Spleen (tissue), 11 donors: Measurements from ENCODE around the gene SEPTIN2. TPM values are rescaled to one million over a fixed set of nuclear protein-coding genes. Genes with fewer than 3 reads are reported as not detected.
A peak's percentile ranks its signal among the peaks of the same experiment; 100 is the strongest.
"Not testable (repeated sequence)": the region's sequence is repeated elsewhere in the genome, so short reads cannot be mapped to it uniquely, and the experiment has no call there.

ENCODE experiments used
- DNase-seq: peaks from one replicate; pipeline ENCODE4 v3.0.0-alpha.2; 2020
- H3K27ac ChIP-seq, 8 donors: fragments of 200-600 bp; sonication (generic) in 7 of 8; 1 replicate in 4 of 8; 2 replicates in 4 of 8; pipeline versions ENCODE4 v1.5.0 to v1.8.0; 2016 to 2021; ENCODE audit warnings: inconsistent platforms in 4 of 8, mild to moderate bottlenecking in 4 of 8, moderate library complexity in 1 of 8
- H3K27me3 ChIP-seq, 7 donors: fragments of 200-600 bp; sonication (generic) in 6 of 7; replicated peaks in 1 of 7; 1 replicate in 4 of 7; 2 replicates in 3 of 7; pipeline versions ENCODE4 v1.5.0 to v1.8.0; 2016 to 2021; ENCODE audit warnings: inconsistent platforms in 3 of 7, mild to moderate bottlenecking in 1 of 7
- H3K36me3 ChIP-seq, 6 donors: fragments of 200-600 bp; sonication (generic) in 5 of 6; 1 replicate in 4 of 6; 2 replicates in 2 of 6; pipeline versions ENCODE4 v1.5.0 to v1.8.0; 2016 to 2021; ENCODE audit warnings: inconsistent platforms in 2 of 6
- H3K4me1 ChIP-seq, 6 donors: fragments of 200-600 bp; sonication (generic) in 5 of 6; 1 replicate in 3 of 6; 2 replicates in 3 of 6; pipeline versions ENCODE4 v1.5.0 to v1.8.0; 2016 to 2021; ENCODE audit warnings: inconsistent platforms in 3 of 6
- H3K4me3 ChIP-seq, 8 donors: fragments of 200-600 bp; sonication (generic) in 7 of 8; 1 replicate in 4 of 8; 2 replicates in 4 of 8; pipeline versions ENCODE4 v1.5.0 to v1.8.0; 2016 to 2021; ENCODE audit warnings: inconsistent platforms in 4 of 8, mild to moderate bottlenecking in 4 of 8, moderate library complexity in 2 of 8
- H3K9me3 ChIP-seq, 8 donors: fragments of 200-600 bp; sonication (generic) in 7 of 8; 1 replicate in 4 of 8; 2 replicates in 4 of 8; pipeline versions ENCODE4 v1.5.0 to v1.8.0; 2016 to 2021; ENCODE audit warnings: inconsistent platforms in 4 of 8
- POLR2A ChIP-seq, 3 donors: fragments of 450-650 bp; IDR thresholded peaks; one replicate each; pipeline ENCODE4 v1.5.1; 2017; ENCODE audit warnings: antibody characterized with exemption in 3 of 3, mild to moderate bottlenecking in 1 of 3
- POLR2AphosphoS5 ChIP-seq, 3 donors: sonication (generic); formaldehyde crosslinking; IDR thresholded peaks; one replicate each; pipeline ENCODE4 v1.5.1; 2017; ENCODE audit warnings: antibody characterized with exemption in 3 of 3
- WGBS, 5 donors: extraction: QIAGEN DNeasy Blood & Tissue Kit in 3 of 5; methylation state at CpG; one replicate each; pipeline versions ENCODE4 v1.1.5 to v1.1.7; 2013 to 2018; 5-methylcytosine and 5-hydroxymethylcytosine counted together
- intact Hi-C: fragments of 100-400 bp; cut with DNase I; formaldehyde crosslinking; loops from one replicate; pipeline ENCODE4 v1.15.0; 2023; ENCODE audit warnings: low total_unique reads
- polyA plus RNA-seq, 3 donors: library from polyadenylated mRNA; stranded (reverse); fragments of 200-250 nt; gene quantifications; one replicate each; pipeline ENCODE4 v1.2.1, GENCODE V29; 2013
- total RNA-seq, 7 donors: library from RNA; depleted of rRNA in 3 of 7; stranded (reverse); fragments of >200 nt in 3 of 7; fragmentation: NEBNext Ultra II Directional in 4 of 7; extraction: Animal tissue kit (Norgen Biotek cat#: 25700) in 4 of 7; gene quantifications; one replicate each; pipeline versions ENCODE4 v1.1.0 to v1.2.1, GENCODE V29; 2016 to 2021
- TF ChIP-seq, protein P1 (sequence below), 11 experiments: fragments of 200-600 bp in 7 of 11; fragments of 450-650 bp in 4 of 11; sonication (generic) in 4 of 11; IDR thresholded peaks in 8 of 11; conservative IDR thresholded peaks in 3 of 11; 1 replicate in 7 of 11; 2 replicates in 4 of 11; pipeline versions ENCODE4 v1.4.0 to v1.8.0; 2016 to 2021; ENCODE audit warnings: antibody characterized with exemption in 11 of 11, inconsistent platforms in 4 of 11, mild to moderate bottlenecking in 1 of 11
- donor health status: healthy with polysubstance abuse.
- donor health status: DM: no; HTN: no; CAD: no; lungs with moderate emphysema.
- donor health status: DM: no; HTN: no; CAD: no.
- donor health status: Bipolar disorder and iron deficiency.
- donor health status: healthy.
- donor health status: DM: no; HTN: no; CAD: no.
- donor health status: DM: yes; HTN: yes; CAD: no.

The SEPTIN2 gene
- total and polyA plus RNA-seq, 10 donors: 90.3 to 350 (median 279) TPM

DNA sequence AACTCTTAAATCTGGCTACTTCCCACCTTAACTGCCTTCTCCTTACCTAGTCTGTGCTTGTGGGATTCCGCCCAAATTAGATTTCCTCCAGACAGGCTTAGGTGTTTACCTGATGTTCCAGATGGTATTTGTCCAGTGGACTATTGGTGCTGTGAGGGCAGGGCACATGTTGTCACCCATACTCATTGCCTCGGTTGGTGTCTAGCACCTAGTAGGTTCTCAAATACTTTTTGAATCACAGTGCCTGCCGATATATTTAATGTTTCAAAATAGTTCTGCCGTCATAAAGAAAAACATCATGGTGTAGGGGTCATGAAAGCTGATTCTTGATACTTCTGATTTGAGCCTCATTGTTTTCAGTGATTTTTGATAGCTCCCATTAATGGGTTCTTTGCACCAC is 1.1 kb downstream of the SEPTIN2 start:
- intact Hi-C loops: no loop called here
- Histone ChIP-seq H3K4me1 (peaks cover 54 to 85% (median 78%) of the 10 kb centered on the region in 6 donors), H3K9me3 (no peaks in the 10 kb centered on the region), H3K36me3 (peaks cover 0 to 10% (median 0%) of the 10 kb centered on the region in 6 donors), H3K4me3 (peak overlapping the region; percentile 58 to 87 (median 82)), H3K27me3 (no peaks in the 10 kb centered on the region), H3K27ac (peak overlapping the region; percentile 92 to 100 (median 98))
- TF ChIP-seq POLR2AphosphoS5 (IDR thresholded peaks at IDR 0.05) (no peak), POLR2A (IDR thresholded peaks at IDR 0.05) (no peak)
- TF ChIP-seq, protein P1, sequence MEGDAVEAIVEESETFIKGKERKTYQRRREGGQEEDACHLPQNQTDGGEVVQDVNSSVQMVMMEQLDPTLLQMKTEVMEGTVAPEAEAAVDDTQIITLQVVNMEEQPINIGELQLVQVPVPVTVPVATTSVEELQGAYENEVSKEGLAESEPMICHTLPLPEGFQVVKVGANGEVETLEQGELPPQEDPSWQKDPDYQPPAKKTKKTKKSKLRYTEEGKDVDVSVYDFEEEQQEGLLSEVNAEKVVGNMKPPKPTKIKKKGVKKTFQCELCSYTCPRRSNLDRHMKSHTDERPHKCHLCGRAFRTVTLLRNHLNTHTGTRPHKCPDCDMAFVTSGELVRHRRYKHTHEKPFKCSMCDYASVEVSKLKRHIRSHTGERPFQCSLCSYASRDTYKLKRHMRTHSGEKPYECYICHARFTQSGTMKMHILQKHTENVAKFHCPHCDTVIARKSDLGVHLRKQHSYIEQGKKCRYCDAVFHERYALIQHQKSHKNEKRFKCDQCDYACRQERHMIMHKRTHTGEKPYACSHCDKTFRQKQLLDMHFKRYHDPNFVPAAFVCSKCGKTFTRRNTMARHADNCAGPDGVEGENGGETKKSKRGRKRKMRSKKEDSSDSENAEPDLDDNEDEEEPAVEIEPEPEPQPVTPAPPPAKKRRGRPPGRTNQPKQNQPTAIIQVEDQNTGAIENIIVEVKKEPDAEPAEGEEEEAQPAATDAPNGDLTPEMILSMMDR (IDR thresholded peaks at IDR 0.05 in 8 of 11, conservative IDR thresholded peaks at IDR 0.05 in 3 of 11): no peak
- DNase-seq: no peak
- WGBS, 5 donors: 14 to 22% (median 20%) methylated on average over 4 of the region's 4 CpGs

- intact Hi-C loops: no loop called here
- no peak for DNase-seq
- Histone ChIP-seq H3K4me1 (peaks cover 57 to 85% (median 79%) of the 10 kb centered on the region in 6 donors), H3K9me3 (no peaks in the 10 kb centered on the region), H3K27me3 (no peaks in the 10 kb centered on the region), H3K4me3 (peak overlapping the region in 7 of 8 donors; percentile 6 to 87 (median 80)), H3K27ac (peak overlapping the region; percentile 92 to 100 (median 98)), H3K36me3 (peaks cover 0 to 10% (median 0%) of the 10 kb centered on the region in 6 donors)
- no peak for TF ChIP-seq POLR2AphosphoS5 (IDR thresholded peaks at IDR 0.05)
- no peak for TF ChIP-seq POLR2A (IDR thresholded peaks at IDR 0.05)
- TF ChIP-seq, protein P1 (IDR thresholded peaks at IDR 0.05 in 8 of 11, conservative IDR thresholded peaks at IDR 0.05 in 3 of 11): no peak
- WGBS, 5 donors: 54 to 75% (median 70%) methylated on average over 4 of the region's 4 CpGs
Observed at GRCh38 chr2:241317391-241317790, 1.7 kb downstream of the SEPTIN2 start.

GRCh38 chr2:241318830-241319229 is 3.1 kb downstream of the SEPTIN2 start:
- WGBS, 5 donors: 89 to 93% (median 91%) methylated on average over 6 of the region's 6 CpGs
- intact Hi-C loops, H3K4me3 ChIP-seq: not testable (repeated sequence)

DNA sequence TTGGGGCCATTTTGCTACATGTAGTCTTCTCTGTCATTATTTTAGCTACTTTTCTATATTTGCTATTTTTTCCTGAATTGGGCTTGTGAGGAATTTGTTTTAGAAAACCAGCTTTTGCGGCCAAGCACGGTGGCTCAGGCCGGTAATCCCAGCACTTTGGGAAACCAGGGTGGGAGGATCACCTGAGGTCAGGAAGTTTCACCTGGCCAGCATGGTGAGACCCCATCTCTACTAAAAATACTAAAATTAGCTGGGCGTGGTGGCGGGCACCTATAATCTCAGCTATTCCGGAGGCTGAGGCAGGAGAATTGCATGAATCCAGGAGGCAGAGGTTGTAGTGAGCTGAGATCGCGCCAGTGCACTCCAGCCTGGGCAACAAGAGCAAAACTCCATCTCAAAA is 4.7 kb downstream of the SEPTIN2 start:
- intact Hi-C loops: no loop called here

More at GRCh38 chr2:241318830-241319229, 3.1 kb downstream of the SEPTIN2 start:
- peaks cover 68 to 85% (median 81%) of the 10 kb centered on the region in 6 donors for H3K4me1 ChIP-seq
- not testable (repeated sequence) for H3K27me3 ChIP-seq, H3K36me3 ChIP-seq, H3K27ac ChIP-seq, H3K9me3 ChIP-seq, DNase-seq

More for the DNA sequence above, 4.7 kb downstream of the SEPTIN2 start:
- peaks cover 0 to 20% (median 4%) of the 10 kb centered on the region in 6 donors for H3K36me3 ChIP-seq
- H3K4me1 ChIP-seq: peaks cover 67 to 92% (median 89%) of the 10 kb centered on the region in 6 donors
- H3K9me3 ChIP-seq: no peaks in the 10 kb centered on the region
- WGBS, 5 donors: 94 to 98% (median 96%) methylated on average over 8 of the region's 8 CpGs
- H3K4me3 ChIP-seq: no peak overlapping the region
- DNase-seq: no peak
- no peaks in the 10 kb centered on the region for H3K27me3 ChIP-seq
- no peak overlapping the region for H3K27ac ChIP-seq
- TF ChIP-seq, protein P1 (IDR thresholded peaks at IDR 0.05 in 8 of 11, conservative IDR thresholded peaks at IDR 0.05 in 3 of 11): no peak
- TF ChIP-seq POLR2AphosphoS5 (IDR thresholded peaks at IDR 0.05) (no peak), POLR2A (IDR thresholded peaks at IDR 0.05) (no peak)
